OCI-LY1 (cell line): Measurements from ENCODE around the gene TCF4.

ENCODE experiments used
- H2AFZ ChIP-seq: fragments of 200-600 bp; sonication (generic), shearing (Covaris generic); 2 replicates; pipeline ENCODE4 v1.6.0; 2014; ENCODE audit warnings: antibody characterized with exemption, mild to moderate bottlenecking, low read length
- H3F3A ChIP-seq: fragments of 200-600 bp; sonication (generic), shearing (Covaris generic); 2 replicates; pipeline ENCODE4 v1.6.0; 2014; ENCODE audit warnings: mild to moderate bottlenecking, antibody characterized with exemption, low read length, moderate library complexity; ENCODE audit not compliant: insufficient read depth
- H3K27ac ChIP-seq: fragments of 200-600 bp; sonication (generic); 2 replicates; pipeline ENCODE4 v1.5.1; 2014; ENCODE audit warnings: low read length, mixed run types, mild to moderate bottlenecking, low read depth; ENCODE audit not compliant: poor library complexity, severe bottlenecking
- H3K27me3 ChIP-seq: fragments of 200-600 bp; sonication (generic); 2 replicates; pipeline ENCODE4 v1.6.0; 2014; ENCODE audit warnings: antibody characterized with exemption, mild to moderate bottlenecking, low read length, moderate library complexity; ENCODE audit not compliant: insufficient read depth
- H3K36me3 ChIP-seq: fragments of 200-600 bp; sonication (generic); 2 replicates; pipeline ENCODE4 v1.6.1; 2014; ENCODE audit warnings: mild to moderate bottlenecking, antibody characterized with exemption, low read length, moderate library complexity, mixed read lengths; ENCODE audit not compliant: insufficient read depth
- H3K4me1 ChIP-seq: fragments of 200-600 bp; sonication (generic); 2 replicates; pipeline ENCODE4 v1.5.1; 2014; ENCODE audit warnings: mild to moderate bottlenecking, low read length, moderate library complexity; ENCODE audit not compliant: insufficient read depth, severe bottlenecking
- H3K4me2 ChIP-seq: fragments of 200-600 bp; sonication (generic), shearing (Covaris generic); 2 replicates; pipeline ENCODE4 v1.6.1; 2014; ENCODE audit warnings: low read length
- H3K4me3 ChIP-seq: fragments of 200-600 bp; sonication (generic); 2 replicates; pipeline ENCODE4 v1.5.1; 2014; ENCODE audit warnings: low read length, low read depth, mild to moderate bottlenecking, mixed read lengths; ENCODE audit not compliant: poor library complexity, severe bottlenecking
- H3K79me2 ChIP-seq: fragments of 200-600 bp; shearing (Covaris generic); 2 replicates; pipeline ENCODE4 v1.6.1; 2016; ENCODE audit warnings: mixed run types, low read length, mixed read lengths; ENCODE audit not compliant: insufficient read depth
- H3K9ac ChIP-seq: fragments of 200-600 bp; sonication (generic), shearing (Covaris generic); 2 replicates; pipeline ENCODE4 v1.6.1; 2014; ENCODE audit warnings: mild to moderate bottlenecking, low read length, mixed read lengths
- H3K9me2 ChIP-seq: fragments of 200-600 bp; sonication (generic), shearing (Covaris generic); 2 replicates; pipeline ENCODE4 v1.6.1; 2014; ENCODE audit warnings: low read depth, mild to moderate bottlenecking, low read length, mixed read lengths
- H3K9me3 ChIP-seq: fragments of 200-600 bp; shearing (Covaris generic); 2 replicates; pipeline ENCODE4 v1.6.1; 2014; ENCODE audit warnings: low read length, mixed read lengths
- H4K20me1 ChIP-seq: fragments of 200-600 bp; sonication (generic), shearing (Covaris generic); 2 replicates; pipeline ENCODE4 v1.6.0; 2016; ENCODE audit warnings: mild to moderate bottlenecking, low read length; ENCODE audit not compliant: insufficient read depth
- EZH2 ChIP-seq: fragments of 200-600 bp; sonication (generic), shearing (Covaris generic); IDR thresholded peaks from 2 replicates; pipeline ENCODE4 v1.8.0; 2017; ENCODE audit warnings: borderline replicate concordance, mixed run types, mild to moderate bottlenecking, antibody characterized with exemption, low read length, moderate library complexity, mixed read lengths
- TF ChIP-seq, protein P1 (sequence below): fragments of 200-600 bp; sonication (generic), shearing (Covaris generic); IDR thresholded peaks from 2 replicates; pipeline ENCODE4 v1.5.1; 2017; ENCODE audit warnings: mild to moderate bottlenecking, antibody characterized with exemption, low read length, moderate library complexity, mixed read lengths

The TCF4 gene

DNA sequence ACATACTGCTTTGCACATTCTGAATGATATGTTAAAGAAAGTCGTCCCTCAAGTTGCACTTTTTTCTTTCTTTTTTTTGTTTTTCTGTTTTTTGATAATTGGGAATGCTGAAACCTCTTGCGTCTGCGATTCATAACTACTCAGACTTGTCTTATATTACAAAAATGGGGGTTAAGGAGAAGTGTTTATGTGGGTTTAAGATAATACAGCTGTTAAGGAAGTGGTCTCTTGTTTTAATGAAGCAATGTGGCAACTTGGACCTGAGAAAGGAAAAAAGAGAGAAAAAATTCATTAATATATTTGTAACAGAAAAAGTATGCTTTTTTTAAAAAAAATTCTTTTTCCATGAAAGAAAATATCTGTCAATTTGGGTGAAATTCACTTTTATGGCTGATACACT is 360.2 kb downstream of the TCF4 start:
- H3K4me1 ChIP-seq: no peaks in the 10 kb centered on the region
- H3K9ac ChIP-seq: no peak overlapping the region
- no peaks in the 10 kb centered on the region for H3K9me3 ChIP-seq
- no peaks in the 10 kb centered on the region for H4K20me1 ChIP-seq
- H3F3A ChIP-seq: peaks cover 3% of the 10 kb centered on the region; the same call in 1 of the 2 replicates
- TF ChIP-seq, protein P1, sequence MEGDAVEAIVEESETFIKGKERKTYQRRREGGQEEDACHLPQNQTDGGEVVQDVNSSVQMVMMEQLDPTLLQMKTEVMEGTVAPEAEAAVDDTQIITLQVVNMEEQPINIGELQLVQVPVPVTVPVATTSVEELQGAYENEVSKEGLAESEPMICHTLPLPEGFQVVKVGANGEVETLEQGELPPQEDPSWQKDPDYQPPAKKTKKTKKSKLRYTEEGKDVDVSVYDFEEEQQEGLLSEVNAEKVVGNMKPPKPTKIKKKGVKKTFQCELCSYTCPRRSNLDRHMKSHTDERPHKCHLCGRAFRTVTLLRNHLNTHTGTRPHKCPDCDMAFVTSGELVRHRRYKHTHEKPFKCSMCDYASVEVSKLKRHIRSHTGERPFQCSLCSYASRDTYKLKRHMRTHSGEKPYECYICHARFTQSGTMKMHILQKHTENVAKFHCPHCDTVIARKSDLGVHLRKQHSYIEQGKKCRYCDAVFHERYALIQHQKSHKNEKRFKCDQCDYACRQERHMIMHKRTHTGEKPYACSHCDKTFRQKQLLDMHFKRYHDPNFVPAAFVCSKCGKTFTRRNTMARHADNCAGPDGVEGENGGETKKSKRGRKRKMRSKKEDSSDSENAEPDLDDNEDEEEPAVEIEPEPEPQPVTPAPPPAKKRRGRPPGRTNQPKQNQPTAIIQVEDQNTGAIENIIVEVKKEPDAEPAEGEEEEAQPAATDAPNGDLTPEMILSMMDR: no peak
- no peak for TF ChIP-seq EZH2
- no peaks in the 10 kb centered on the region for H3K9me2 ChIP-seq
- peaks cover 79% of the 10 kb centered on the region for H3K36me3 ChIP-seq
- H3K4me2 ChIP-seq: no peak overlapping the region
- no peak overlapping the region for H2AFZ ChIP-seq
- no peaks in the 10 kb centered on the region for H3K79me2 ChIP-seq
- H3K27me3 ChIP-seq: no peaks in the 10 kb centered on the region
- H3K4me3 ChIP-seq: no peak overlapping the region
- no peak overlapping the region for H3K27ac ChIP-seq

DNA sequence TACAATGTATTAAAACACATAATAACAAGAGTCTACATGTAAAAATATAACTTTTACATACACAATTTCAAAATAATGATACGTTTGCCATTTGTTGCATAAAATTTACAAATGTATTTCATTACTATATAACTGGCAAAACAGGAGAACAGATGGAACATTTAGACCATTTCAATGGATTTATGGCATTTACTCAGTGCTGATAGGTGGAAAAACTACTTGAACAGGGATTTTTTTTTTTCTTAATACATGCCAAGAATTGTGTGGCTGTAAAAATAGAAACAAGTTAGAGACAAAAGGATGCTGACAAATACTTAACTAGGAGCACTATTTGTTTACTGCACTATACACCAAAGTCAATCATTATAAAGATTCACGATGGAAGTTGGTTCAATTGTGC is 361.9 kb downstream of the TCF4 start:
- Histone ChIP-seq H3K9me2 (no peaks in the 10 kb centered on the region), H3K27ac (no peak overlapping the region), H3K4me3 (no peak overlapping the region), H2AFZ (no peak overlapping the region), H3K79me2 (no peaks in the 10 kb centered on the region), H4K20me1 (no peaks in the 10 kb centered on the region), H3K9me3 (no peaks in the 10 kb centered on the region), H3K27me3 (no peaks in the 10 kb centered on the region), H3K4me2 (no peak overlapping the region), H3F3A (peaks cover 3% of the 10 kb centered on the region; the same call in 1 of the 2 replicates), H3K36me3 (peaks cover 61% of the 10 kb centered on the region), H3K4me1 (no peaks in the 10 kb centered on the region), H3K9ac (no peak overlapping the region)
- TF ChIP-seq, protein P1: no peak
- no peak for TF ChIP-seq EZH2

GRCh38 chr18:55224086-55224625 is 363.8 kb downstream of the TCF4 start:
- TF ChIP-seq, protein P1: no peak
- no peak for TF ChIP-seq EZH2
- H3K79me2 ChIP-seq: no peaks in the 10 kb centered on the region
- H3K36me3 ChIP-seq: peaks cover 43% of the 10 kb centered on the region
- no peak overlapping the region for H3K4me2 ChIP-seq
- no peak overlapping the region for H3K4me3 ChIP-seq
- peaks cover 7% of the 10 kb centered on the region; the same call in 1 of the 2 replicates for H3F3A ChIP-seq
- H3K27me3 ChIP-seq: no peaks in the 10 kb centered on the region
- H3K9me2 ChIP-seq: no peaks in the 10 kb centered on the region
- H3K4me1 ChIP-seq: no peaks in the 10 kb centered on the region
- H3K9ac ChIP-seq: no peak overlapping the region
- no peak overlapping the region for H3K27ac ChIP-seq
- H2AFZ ChIP-seq: no peak overlapping the region
- no peaks in the 10 kb centered on the region for H4K20me1 ChIP-seq
- no peaks in the 10 kb centered on the region for H3K9me3 ChIP-seq
